Measurements from ENCODE around the gene COL5A1.
"Not testable (repeated sequence)": the region's sequence is repeated elsewhere in the genome, so short reads cannot be mapped to it uniquely, and the experiment has no call there.

The COL5A1 gene

GRCh38 chr9:134843740-134844139 lies 202.1 kb downstream of the COL5A1 start:
- FAIRE-seq, result no peak

DNA sequence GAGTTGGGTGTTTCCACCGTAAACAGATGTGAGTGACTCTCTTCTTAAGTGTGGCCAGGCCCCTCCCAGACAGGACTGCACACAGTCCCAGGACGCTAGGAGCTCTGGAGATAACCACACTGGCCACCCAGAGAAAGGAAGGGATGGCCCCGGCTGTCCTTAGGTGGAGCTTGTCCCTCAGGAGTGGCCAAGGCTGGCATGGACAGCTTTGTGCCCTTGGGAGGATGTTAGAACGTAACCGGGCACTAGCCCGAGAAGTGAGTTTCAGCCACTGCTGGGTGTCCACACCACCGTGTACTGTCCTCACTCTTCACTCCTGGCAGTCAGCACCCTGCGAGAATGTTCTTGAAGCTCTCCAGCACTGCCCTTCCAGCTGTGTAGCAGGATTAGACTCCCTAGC lies 203.2 kb downstream of the COL5A1 start:
- no peak for FAIRE-seq

- no peak for FAIRE-seq
These were observed 204.6 kb downstream of the COL5A1 start for GRCh38 chr9:134846187-134846586.

DNA sequence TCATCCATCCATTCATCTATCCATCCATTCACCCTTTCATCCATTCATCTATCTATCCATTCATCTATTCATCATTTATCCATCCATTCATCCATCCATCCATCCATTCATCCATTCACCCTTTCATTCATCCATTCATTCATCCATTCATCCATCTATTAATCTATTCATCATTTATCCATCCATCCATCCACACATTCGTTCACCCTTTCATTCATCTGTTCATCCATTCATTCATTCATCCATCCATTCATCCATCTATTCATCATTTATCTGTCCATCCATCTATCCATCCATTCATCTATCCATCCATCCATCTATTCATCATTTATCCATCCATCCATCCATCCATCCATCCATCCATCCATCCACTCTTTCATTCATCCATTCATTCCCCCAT lies 205.1 kb downstream of the COL5A1 start:
- FAIRE-seq, result no peak

DNA sequence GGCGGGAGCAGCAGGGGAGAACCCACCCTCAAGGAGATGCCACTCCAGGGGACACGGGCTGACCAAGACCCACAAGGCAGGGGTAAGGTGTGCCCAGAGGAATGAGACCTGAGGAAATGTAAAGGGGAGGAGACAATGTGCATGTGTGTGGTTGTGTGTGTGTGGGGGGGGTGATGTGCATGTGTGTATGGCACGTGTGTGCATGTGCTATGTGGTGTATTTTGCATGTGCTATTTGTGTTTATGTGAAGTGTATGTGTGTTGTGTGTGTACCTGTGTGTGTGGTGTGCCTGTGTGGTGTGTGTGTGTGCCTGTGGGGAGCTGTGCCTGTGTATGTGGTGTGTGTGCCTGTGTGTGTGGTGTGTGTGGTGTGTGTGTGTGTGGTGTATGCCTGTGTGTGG lies 205.5 kb downstream of the COL5A1 start:
- FAIRE-seq, result no peak

DNA sequence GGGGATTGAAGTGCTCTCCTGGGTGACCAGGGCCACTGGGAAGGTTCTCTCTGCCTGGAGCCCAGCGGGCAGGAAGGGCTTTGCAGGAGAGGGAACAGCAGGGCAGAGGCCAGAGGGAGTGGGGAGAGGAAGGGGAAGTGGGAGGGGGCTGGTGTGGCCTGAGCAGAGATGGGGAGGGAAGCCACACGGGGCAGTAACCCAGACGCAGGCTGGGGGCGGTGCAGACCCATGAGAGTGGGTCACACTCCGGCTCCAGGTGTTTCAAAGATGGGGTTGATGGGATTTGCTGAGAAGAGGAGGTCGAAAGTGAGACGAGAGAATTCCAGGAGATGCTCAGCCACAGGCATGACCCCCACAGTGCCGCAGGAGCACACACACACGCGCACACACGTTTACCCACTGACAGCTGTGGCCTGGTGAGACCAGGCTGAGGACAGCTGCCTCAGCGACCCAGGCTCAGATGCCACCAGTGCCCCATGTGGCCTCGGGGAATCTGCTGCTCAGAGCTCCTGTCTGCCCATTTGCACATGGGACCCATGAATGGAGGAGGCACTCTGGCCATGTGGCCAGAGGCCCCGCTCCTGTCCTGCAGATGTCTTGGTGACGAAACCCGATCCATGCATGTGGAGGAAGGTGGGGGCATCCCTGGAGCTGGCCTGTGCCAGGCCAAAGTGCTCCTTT lies 206.3 kb downstream of the COL5A1 start:
- no peak for FAIRE-seq

- FAIRE-seq, result no peak
These were observed 206.9 kb downstream of the COL5A1 start for GRCh38 chr9:134848504-134848903.

DNA sequence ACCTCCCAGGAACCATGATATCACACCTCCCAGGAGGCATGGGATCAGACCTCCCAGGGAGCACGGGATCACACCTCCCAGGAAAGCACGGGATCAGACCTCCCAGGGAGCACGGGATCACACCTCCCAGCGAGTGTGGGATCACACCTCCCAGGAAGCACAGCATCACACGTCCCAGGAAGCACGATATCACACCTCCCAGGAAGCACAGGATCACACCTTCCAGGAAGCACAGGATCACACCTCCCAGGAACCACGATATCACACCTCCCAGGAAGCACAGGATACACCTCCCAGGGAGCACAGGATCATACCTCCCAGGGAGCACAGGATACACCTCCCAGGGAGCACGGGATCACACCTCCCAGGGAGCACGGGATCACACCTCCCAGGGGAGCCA lies 209.0 kb downstream of the COL5A1 start:
- FAIRE-seq, result no peak

DNA sequence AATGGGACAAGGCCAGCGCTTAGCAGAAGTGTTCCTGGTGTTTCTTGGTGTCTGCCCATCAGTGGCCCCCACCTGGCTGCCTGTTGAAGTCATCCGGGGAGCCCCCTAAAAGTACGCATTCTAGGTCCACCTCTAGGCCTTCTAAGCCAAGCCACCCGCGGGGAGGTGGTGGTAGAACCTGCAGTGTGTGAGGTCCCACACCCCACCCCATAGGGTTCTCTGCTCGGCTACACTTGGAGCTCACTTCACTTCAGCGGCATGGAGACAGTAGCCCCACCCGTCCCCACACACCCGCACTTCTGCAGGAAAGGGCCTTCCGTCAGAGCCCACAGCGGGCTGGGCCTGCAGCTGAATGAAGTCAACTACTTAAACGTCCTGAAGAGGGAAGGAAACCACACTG lies 209.4 kb downstream of the COL5A1 start:
- no peak for FAIRE-seq

GRCh38 chr9:134852906-134853654 lies 211.5 kb downstream of the COL5A1 start:
- FAIRE-seq, result no peak

- no peak for FAIRE-seq
These were observed 212.3 kb downstream of the COL5A1 start for GRCh38 chr9:134853893-134854292.

- FAIRE-seq, result no peak
These were observed 213.0 kb downstream of the COL5A1 start for GRCh38 chr9:134854541-134854981.

DNA sequence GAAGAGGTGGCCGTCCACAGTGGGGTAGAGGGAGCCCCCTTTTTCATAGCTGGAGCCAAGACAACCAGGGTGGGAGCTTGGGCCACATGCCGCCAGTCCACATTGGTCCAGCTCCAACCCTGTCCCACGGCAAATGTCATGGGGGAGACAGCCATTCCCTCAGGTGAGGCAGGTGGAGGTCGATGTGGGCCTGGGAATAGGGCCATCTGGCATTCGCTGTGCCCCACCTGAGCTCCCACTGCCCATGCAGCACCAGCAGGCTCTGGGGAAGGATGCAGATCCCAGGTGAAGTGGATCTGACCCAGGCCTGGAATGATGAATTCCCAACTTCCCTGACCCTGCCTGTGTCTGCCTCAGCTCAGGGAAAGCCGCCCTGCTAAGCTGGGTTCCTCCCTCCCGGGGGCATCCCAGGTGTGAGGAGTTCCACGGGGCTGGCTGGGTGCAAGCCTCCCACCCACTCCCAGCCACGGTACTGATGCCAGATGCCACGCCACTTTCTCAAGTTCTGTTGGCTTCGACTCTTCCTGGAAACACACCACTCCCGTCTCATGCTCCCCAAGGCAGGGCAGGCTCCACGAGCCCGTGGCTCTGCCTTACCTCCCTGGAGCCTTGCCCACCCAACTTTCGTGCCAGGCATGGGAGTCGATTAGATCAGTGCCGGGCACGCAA lies 213.8 kb downstream of the COL5A1 start:
- no peak for FAIRE-seq

- FAIRE-seq, result no peak
These were observed 214.3 kb downstream of the COL5A1 start for GRCh38 chr9:134855900-134856377.

DNA sequence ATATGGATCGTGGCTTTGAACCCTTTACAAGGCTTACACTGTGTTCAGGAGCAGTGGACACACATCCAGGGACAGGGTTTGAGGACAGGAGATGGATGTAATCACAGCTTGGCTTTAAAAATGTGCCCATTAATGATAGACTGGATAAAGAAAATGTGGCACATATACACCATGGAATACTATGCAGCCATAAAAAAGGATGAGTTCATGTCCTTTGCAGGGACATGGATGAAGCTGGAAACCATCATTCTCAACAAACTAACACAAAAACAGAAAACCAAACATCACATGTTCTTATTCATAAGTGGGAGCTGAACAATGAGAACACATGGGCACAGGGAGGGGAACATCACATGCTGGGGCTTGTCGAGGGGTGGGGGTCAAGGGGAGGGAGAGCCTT lies 215.8 kb downstream of the COL5A1 start:
- not testable (repeated sequence) for FAIRE-seq

- no peak for FAIRE-seq
These were observed 216.6 kb downstream of the COL5A1 start for GRCh38 chr9:134858051-134858841.

- no peak for FAIRE-seq
These were observed 218.9 kb downstream of the COL5A1 start for GRCh38 chr9:134860510-134860909.

DNA sequence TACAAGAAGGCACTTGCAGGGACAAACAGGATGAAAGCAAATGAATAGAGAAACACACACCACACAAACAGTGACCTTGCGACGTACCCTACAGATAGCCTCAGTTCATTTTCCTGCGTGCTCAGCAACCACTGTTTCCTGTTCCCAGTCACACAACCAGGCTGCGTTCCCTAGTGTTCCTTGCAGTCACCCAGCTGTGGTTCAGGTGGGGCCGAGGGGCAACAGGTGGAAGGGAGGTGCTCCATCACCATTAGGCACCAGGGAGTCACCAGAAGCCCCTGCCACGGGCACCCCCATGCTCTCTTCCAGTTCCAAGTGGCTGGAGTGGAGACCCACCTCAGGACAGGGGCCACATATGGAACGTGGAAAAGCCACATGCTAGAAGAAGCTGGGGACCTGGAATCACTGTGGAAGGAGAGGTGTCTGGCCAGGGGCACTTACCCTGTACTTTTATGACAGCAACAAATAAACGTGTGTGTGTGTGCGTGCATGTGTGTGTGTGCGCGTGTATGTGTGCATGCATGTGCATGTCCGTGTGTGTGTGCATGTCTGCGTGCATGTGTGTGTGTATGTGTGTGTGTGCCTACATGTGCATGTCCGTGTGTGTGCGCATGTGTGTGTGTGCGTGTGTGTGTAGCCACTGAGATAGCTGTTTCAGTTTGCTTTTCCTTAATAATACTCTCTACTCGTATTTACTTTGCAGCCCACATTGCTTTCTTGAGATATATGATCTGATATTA lies 220.2 kb downstream of the COL5A1 start:
- FAIRE-seq, result no peak

- no peak for FAIRE-seq
These were observed 221.8 kb downstream of the COL5A1 start for GRCh38 chr9:134863306-134863902.

- no peak for FAIRE-seq
These were observed 222.6 kb downstream of the COL5A1 start for GRCh38 chr9:134863941-134864820.

GRCh38 chr9:134864821-134865190 lies 223.2 kb downstream of the COL5A1 start:
- no peak for FAIRE-seq
